SU-DHL-6 (cell line): ENCODE results near the gene AMT.

Experiments
- EZH2phosphoT487 ChIP-seq: fragments of 200-600 bp; sonication (generic), shearing (Covaris generic); conservative IDR thresholded peaks from 2 replicates; pipeline ENCODE4 v1.6.1; 2018; ENCODE audit warnings: mild to moderate bottlenecking, antibody characterized with exemption, low read length, moderate library complexity, mixed read lengths
- TF ChIP-seq, protein P1 (sequence below): fragments of 200-600 bp; sonication (generic); IDR thresholded peaks from one replicate; pipeline ENCODE4 v1.5.1; 2017; ENCODE audit warnings: antibody characterized with exemption, mild to moderate bottlenecking, low read length, moderate library complexity; ENCODE audit not compliant: insufficient read depth, poor library complexity, severe bottlenecking

DNA sequence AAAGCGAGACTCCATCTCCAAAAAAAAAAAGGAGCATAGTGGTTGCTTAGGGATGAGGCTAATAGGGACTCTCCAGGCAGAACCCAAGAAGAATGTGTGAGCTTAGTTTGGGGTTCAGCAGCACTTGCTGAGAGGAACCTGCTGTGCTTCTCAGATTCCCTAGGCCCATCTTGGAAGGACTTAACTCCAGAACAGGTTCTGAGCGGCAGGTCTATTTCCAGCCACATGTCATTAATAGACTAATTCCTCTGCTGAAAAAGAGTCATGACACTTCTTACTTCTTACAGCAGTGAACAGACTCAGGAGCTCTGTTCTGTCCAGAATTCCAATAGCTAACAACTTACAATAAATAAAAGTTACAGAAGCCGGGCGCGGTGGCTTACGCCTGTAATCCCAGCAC is 33.0 kb downstream of the AMT start:
- TF ChIP-seq, protein P1, sequence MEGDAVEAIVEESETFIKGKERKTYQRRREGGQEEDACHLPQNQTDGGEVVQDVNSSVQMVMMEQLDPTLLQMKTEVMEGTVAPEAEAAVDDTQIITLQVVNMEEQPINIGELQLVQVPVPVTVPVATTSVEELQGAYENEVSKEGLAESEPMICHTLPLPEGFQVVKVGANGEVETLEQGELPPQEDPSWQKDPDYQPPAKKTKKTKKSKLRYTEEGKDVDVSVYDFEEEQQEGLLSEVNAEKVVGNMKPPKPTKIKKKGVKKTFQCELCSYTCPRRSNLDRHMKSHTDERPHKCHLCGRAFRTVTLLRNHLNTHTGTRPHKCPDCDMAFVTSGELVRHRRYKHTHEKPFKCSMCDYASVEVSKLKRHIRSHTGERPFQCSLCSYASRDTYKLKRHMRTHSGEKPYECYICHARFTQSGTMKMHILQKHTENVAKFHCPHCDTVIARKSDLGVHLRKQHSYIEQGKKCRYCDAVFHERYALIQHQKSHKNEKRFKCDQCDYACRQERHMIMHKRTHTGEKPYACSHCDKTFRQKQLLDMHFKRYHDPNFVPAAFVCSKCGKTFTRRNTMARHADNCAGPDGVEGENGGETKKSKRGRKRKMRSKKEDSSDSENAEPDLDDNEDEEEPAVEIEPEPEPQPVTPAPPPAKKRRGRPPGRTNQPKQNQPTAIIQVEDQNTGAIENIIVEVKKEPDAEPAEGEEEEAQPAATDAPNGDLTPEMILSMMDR, result no peak
- TF ChIP-seq EZH2phosphoT487, result no peak
